CD4-positive, alpha-beta T cell (primary cell): ENCODE results near the gene LTN1. TPM values are rescaled to one million over a fixed set of nuclear protein-coding genes. Genes with fewer than 3 reads are reported as not detected.

Source experiments
- ATAC-seq: fragments of 200-7000 bp; cut with Tn5 transposase; one replicate; pipeline ENCODE4 v1.10.0; 2022; ENCODE audit warnings: mild to moderate bottlenecking; ENCODE audit not compliant: poor library complexity
- CTCF ChIA-PET: fragments of 350-600 bp; sonication (Branson Sonifier 250); formaldehyde crosslinking; loops from one replicate; lab custom pipeline; 2021; ENCODE audit warnings: antibody characterized with exemption, inconsistent platforms; lab: Charles Lee
- POLR2A ChIA-PET: fragments of 350-600 bp; sonication (Branson Sonifier 250); formaldehyde crosslinking; loops from one replicate; lab custom pipeline; 2021; ENCODE audit warnings: antibody characterized with exemption, inconsistent platforms; lab: Charles Lee
- DNase-seq, 14 experiments: peaks; one replicate each; pipeline ENCODE4 v3.0.0-alpha.2; 2013 to 2020; ENCODE audit warnings: mixed read lengths in 2 of 14
- H3K27ac ChIP-seq, 2 donors: one replicate each; pipeline versions ENCODE4 v1.5.1 to v1.7.0; 2013; ENCODE audit warnings: low read length in 2 of 2, low read depth in 1 of 2, mild to moderate bottlenecking in 1 of 2
- H3K27me3 ChIP-seq, 2 experiments: 1 replicate in 1 of 2; 2 replicates in 1 of 2; pipeline versions ENCODE4 v1.6.1 to v1.7.0; 2013; ENCODE audit warnings: low read length in 2 of 2, control low read depth in 1 of 2, mild to moderate bottlenecking in 1 of 2, moderate library complexity in 1 of 2; ENCODE audit not compliant: insufficient read depth in 2 of 2, control insufficient read depth in 1 of 2
- H3K36me3 ChIP-seq: one replicate; pipeline ENCODE4 v1.6.1; 2013; ENCODE audit warnings: low read length, control low read depth; ENCODE audit not compliant: insufficient read depth
- H3K4me1 ChIP-seq: one replicate; pipeline ENCODE4 v1.6.1; 2013; ENCODE audit warnings: low read length, control low read depth; ENCODE audit not compliant: insufficient read depth
- H3K4me3 ChIP-seq: one replicate; pipeline ENCODE4 v1.5.1; 2013; ENCODE audit warnings: mild to moderate bottlenecking, low read length, moderate library complexity
- H3K9me3 ChIP-seq, 2 experiments: 1 replicate in 1 of 2; 2 replicates in 1 of 2; pipeline versions ENCODE4 v1.6.1 to v1.7.0; 2013; ENCODE audit warnings: low read length in 2 of 2, mild to moderate bottlenecking in 2 of 2, control low read depth in 1 of 2, moderate library complexity in 1 of 2; ENCODE audit not compliant: control insufficient read depth in 1 of 2, insufficient read depth in 1 of 2
- H3K27ac Mint-ChIP-seq: one replicate; pipeline ENCODE4 v1.8.0; 2020; ENCODE audit warnings: mixed read lengths
- H3K27me3 Mint-ChIP-seq: one replicate; pipeline ENCODE4 v1.8.0; 2021; ENCODE audit warnings: mixed read lengths
- H3K36me3 Mint-ChIP-seq: one replicate; pipeline ENCODE4 v1.8.0; 2021; ENCODE audit warnings: low read depth, mixed read lengths
- H3K4me1 Mint-ChIP-seq: one replicate; pipeline ENCODE4 v1.8.0; 2021; ENCODE audit warnings: low read depth, mixed read lengths
- H3K4me3 Mint-ChIP-seq: one replicate; pipeline ENCODE4 v1.8.0; 2020; ENCODE audit warnings: mild to moderate bottlenecking, mixed read lengths
- H3K9me3 Mint-ChIP-seq: one replicate; pipeline ENCODE4 v1.8.0; 2020; ENCODE audit warnings: mixed read lengths
- CTCF ChIP-seq: fragments of 200-600 bp; IDR thresholded peaks from one replicate; pipeline ENCODE4 v1.8.0; 2022; ENCODE audit warnings: antibody characterized with exemption, mild to moderate bottlenecking
- intact Hi-C, 2 experiments: fragments of 100-400 bp; cut with DNase I in 1 of 2; cut with micrococcal nuclease in 1 of 2; formaldehyde crosslinking; loops; one replicate each; pipeline versions ENCODE4 v1.15.1 to v1.9.0; 2023 to 2025; cut with DNase I, micrococcal nuclease
- total RNA-seq, 174 experiments: library from RNA in 2 of 174; stranded (reverse) in 2 of 174; gene quantifications; one replicate each; pipeline ENCODE4 v1.2.3 and lab custom pipeline; 2021 to 2026

LTN1 gene
- total RNA-seq, 2 experiments from 2014 or later: 23.6 to 24.3 TPM

- Mint-ChIP-seq H3K27ac (no peak overlapping the region), H3K4me1 (peaks cover 20% of the 10 kb centered on the region), H3K36me3 (peaks cover 19% of the 10 kb centered on the region), H3K9me3 (no peaks in the 10 kb centered on the region), H3K27me3 (no peaks in the 10 kb centered on the region), H3K4me3 (no peak overlapping the region)
- TF ChIP-seq CTCF: no peak
- CTCF ChIA-PET: interaction anchor here (1.3 to 1.4 kb wide), 3 partner anchors 13 to 20 kb away, joined by 3 read pairs; partner anchors contain the start of genes RWDD2B and USP16
- Histone ChIP-seq H3K36me3 (peaks cover 7% of the 10 kb centered on the region), H3K4me3 (no peak overlapping the region), H3K27ac (no peak overlapping the region), H3K9me3 (no peaks in the 10 kb centered on the region), H3K4me1 (peaks cover 13% of the 10 kb centered on the region), H3K27me3 (no peaks in the 10 kb centered on the region)
- no peak for ATAC-seq
- POLR2A ChIA-PET: interaction anchor here (0.9 to 7.9 kb wide), 3 partner anchors 13 to 71 kb away, joined by 3 to 479 read pairs (median 4); partner anchors contain the start of genes LTN1, RWDD2B and USP16
- DNase-seq: no peak
- intact Hi-C loops: loop anchor here in 1 of 2 experiments (2.0 kb wide), 1 partner anchor 13 kb away; the partner anchor contains the start of gene RWDD2B
Observed at GRCh38 chr21:29005696-29006095, 13.0 kb upstream of the LTN1 start.

GRCh38 chr21:29002442-29003144, 9.9 kb upstream of the LTN1 start:
- Mint-ChIP-seq H3K36me3 (peaks cover 9% of the 10 kb centered on the region), H3K27me3 (no peaks in the 10 kb centered on the region), H3K4me3 (peak overlapping the region; percentile 88), H3K4me1 (peaks cover 20% of the 10 kb centered on the region), H3K9me3 (no peaks in the 10 kb centered on the region), H3K27ac (peak overlapping the region; percentile 97)
- Histone ChIP-seq H3K27ac (peak overlapping the region; percentile 88 to 95), H3K9me3 (no peaks in the 10 kb centered on the region), H3K4me3 (peak overlapping the region; percentile 65), H3K36me3 (peaks cover 4% of the 10 kb centered on the region), H3K4me1 (peaks cover 13% of the 10 kb centered on the region), H3K27me3 (no peaks in the 10 kb centered on the region)
- DNase-seq (peak; percentile 91 to 99 (median 94)), ATAC-seq (peak; percentile 100)
- intact Hi-C loops: loop anchor here in 1 of 2 experiments (1.0 to 2.0 kb wide), 4 partner anchors 10 to 70 kb away; partner anchors contain the start of genes CCT8, LTN1, RWDD2B and USP16
- no peak for TF ChIP-seq CTCF
- POLR2A ChIA-PET: interaction anchor here (0.5 to 7.9 kb wide), 21 partner anchors 9 to 467 kb away, joined by 3 to 479 read pairs (median 4); partner anchors contain the start of genes BACH1, CCT8, LTN1 and RWDD2B
- CTCF ChIA-PET: interaction anchor here (0.9 to 1.5 kb wide), 2 partner anchors 10 to 22 kb away, joined by 3 to 20 read pairs; partner anchors contain the start of genes LTN1 and USP16

- intact Hi-C loops: loop anchor here (1.0 to 10.0 kb wide), 7 partner anchors 8 to 306 kb away; partner anchors contain the start of genes BACH1 (in 2 of the 2), CCT8 (in 1 of the 2) and USP16 (in 1 of the 2)
- no peaks in the 10 kb centered on the region for H3K27me3 Mint-ChIP-seq
- H3K4me3 Mint-ChIP-seq: peak overlapping the region; percentile 97
- no peaks in the 10 kb centered on the region for H3K9me3 Mint-ChIP-seq
- H3K27ac Mint-ChIP-seq: peak overlapping the region; percentile 91
- H3K27me3 ChIP-seq: no peaks in the 10 kb centered on the region
- no peak for ATAC-seq
- H3K27ac ChIP-seq: peak overlapping the region; percentile 75 to 94
- H3K36me3 ChIP-seq: no peaks in the 10 kb centered on the region
- TF ChIP-seq CTCF: no peak
- H3K4me1 ChIP-seq: peaks cover 22% of the 10 kb centered on the region
- H3K36me3 Mint-ChIP-seq: peaks cover 29% of the 10 kb centered on the region
- peaks cover 39% of the 10 kb centered on the region for H3K4me1 Mint-ChIP-seq
- DNase-seq: peak in 1 of 14 experiments; percentile 15
- ChIA-PET POLR2A (interaction anchor here (1.0 to 3.4 kb wide), 13 partner anchors 9 to 456 kb away, joined by 3 to 164 read pairs (median 7); partner anchors contain the start of genes CCT8, RWDD2B and USP16), CTCF (interaction anchor here (1.1 to 4.5 kb wide), 4 partner anchors 9 to 84 kb away, joined by 3 to 23 read pairs (median 3); partner anchors contain the start of gene USP16)
- peak overlapping the region; percentile 95 for H3K4me3 ChIP-seq
- no peaks in the 10 kb centered on the region for H3K9me3 ChIP-seq
Observed at GRCh38 chr21:28993293-28993629, 584 bp upstream of the LTN1 start.
